ENCODE data around the gene PTPRB. TPM values are rescaled to one million over a fixed set of nuclear protein-coding genes. Genes with fewer than 3 reads are reported as not detected.

PTPRB gene
- polyA plus RNA-seq, 5 donors = 21.9 to 40.8 (median 35.8) TPM

- DNase-seq = no peak
These were observed 32.6 kb downstream of the PTPRB start for GRCh38 chr12:70604662-70605061.

GRCh38 chr12:70603044-70603443 is 34.2 kb downstream of the PTPRB start:
- no peak for DNase-seq

- DNase-seq = peak in 1 of 2 donors; percentile 23
These were observed 38.6 kb downstream of the PTPRB start for GRCh38 chr12:70598467-70599193.

GRCh38 chr12:70592664-70593063 is 44.6 kb downstream of the PTPRB start:
- no peak for DNase-seq

GRCh38 chr12:70590549-70591226 is 46.5 kb downstream of the PTPRB start:
- DNase-seq = no peak

GRCh38 chr12:70590051-70590450 is 47.2 kb downstream of the PTPRB start:
- peak; percentile 30 to 45 for DNase-seq

GRCh38 chr12:70584332-70584731 is 52.9 kb downstream of the PTPRB start:
- DNase-seq = no peak

GRCh38 chr12:70583251-70583650 is 54.0 kb downstream of the PTPRB start:
- no peak for DNase-seq

GRCh38 chr12:70581208-70581607 is 56.0 kb downstream of the PTPRB start:
- DNase-seq = no peak

- no peak for DNase-seq
These were observed 60.0 kb downstream of the PTPRB start for GRCh38 chr12:70577283-70577634.

GRCh38 chr12:70576341-70577282 is 60.6 kb downstream of the PTPRB start:
- peak; percentile 47 to 68 for DNase-seq

GRCh38 chr12:70571705-70572268 is 65.4 kb downstream of the PTPRB start:
- DNase-seq = no peak

GRCh38 chr12:70571029-70571428 is 66.2 kb downstream of the PTPRB start:
- no peak for DNase-seq

- DNase-seq = no peak
These were observed 75.7 kb downstream of the PTPRB start for GRCh38 chr12:70561550-70561949.

- DNase-seq = no peak
These were observed 76.6 kb downstream of the PTPRB start for GRCh38 chr12:70560671-70561070.

- DNase-seq = no peak
These were observed 77.8 kb downstream of the PTPRB start for GRCh38 chr12:70559390-70559789.

GRCh38 chr12:70557583-70558191 is 79.5 kb downstream of the PTPRB start:
- no peak for DNase-seq

GRCh38 chr12:70556179-70556869 is 80.9 kb downstream of the PTPRB start:
- DNase-seq = no peak

GRCh38 chr12:70555081-70555480 is 82.1 kb downstream of the PTPRB start:
- DNase-seq = no peak

- DNase-seq = peak; percentile 23 to 32
These were observed 83.8 kb downstream of the PTPRB start for GRCh38 chr12:70553391-70553859.

GRCh38 chr12:70551731-70552130 is 85.5 kb downstream of the PTPRB start:
- DNase-seq = no peak

Data from right lung (tissue), 5 donors.